A673 (cell line): ENCODE results near the gene PRKD1.

Source experiments
- CTCF ChIP-seq: fragments of 300-800, 200-600 bp; sonication (generic); conservative IDR thresholded peaks from 2 replicates; pipeline ENCODE4 v1.5.1; 2017; ENCODE audit warnings: low read depth, mild to moderate bottlenecking, antibody characterized with exemption, low read length, moderate library complexity, mixed read lengths
- EZH2 ChIP-seq: fragments of 200-600 bp; sonication (generic); IDR thresholded peaks from 2 replicates; pipeline ENCODE4 v1.6.1; 2017; ENCODE audit warnings: borderline replicate concordance, low read depth, mild to moderate bottlenecking, mixed read lengths, antibody characterized with exemption, low read length; ENCODE audit not compliant: poor library complexity, severe bottlenecking

- TF ChIP-seq CTCF (peak; percentile 69), EZH2 (no peak)
These were observed 390.6 kb downstream of the PRKD1 start for GRCh38 chr14:29536886-29537511.
